Activated CD4-positive, alpha-beta T cell treated with anti-CD3 and anti-CD28 coated beads, Interleukin-2, Interleukin-6, amounts not matched to agents 100 ng/mL and 50 ng/mL, durations not matched to agents 16 hours and 8 hours (primary cell): ENCODE results near the gene STAT4.
A peak's percentile ranks its signal among the peaks of the same experiment; 100 is the strongest.

Experiments
- DNase-seq: peaks from one replicate; pipeline ENCODE4 v3.0.0-alpha.2; 2020

Gene STAT4

DNA sequence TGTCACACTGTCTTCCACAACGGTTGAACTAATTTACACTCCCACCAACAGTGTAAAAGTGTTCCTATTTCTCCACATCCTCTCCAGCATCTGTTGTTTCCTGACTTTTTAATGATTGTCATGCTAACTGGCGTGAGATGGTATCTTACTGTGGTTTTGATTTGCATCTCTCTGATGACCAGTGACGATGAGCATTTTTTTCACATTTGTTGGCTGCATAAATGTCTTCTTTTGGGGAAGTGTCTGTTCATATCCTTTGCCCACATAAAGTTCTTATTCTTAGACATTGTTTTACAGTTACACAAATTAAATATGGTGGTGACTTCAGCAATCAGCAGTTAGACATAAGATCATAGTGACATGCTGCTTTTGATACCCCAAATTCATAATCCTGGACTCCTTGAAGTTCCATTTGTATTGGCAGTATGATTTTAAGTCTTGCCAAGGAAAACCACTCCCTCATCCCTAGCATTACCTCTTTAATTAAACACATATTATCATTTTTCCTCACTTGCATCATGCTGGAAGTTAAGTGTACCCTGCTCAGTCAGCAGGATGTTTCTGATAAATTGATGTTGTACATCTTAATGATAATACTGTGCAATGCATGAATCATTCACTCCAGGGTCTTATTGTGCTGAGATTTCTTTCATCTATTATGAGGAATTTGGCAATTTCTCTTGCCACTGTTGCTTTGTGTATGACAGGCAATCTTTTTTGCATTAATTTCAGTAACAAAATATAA lies 69.2 kb downstream of the STAT4 start:
- DNase-seq: no peak

DNA sequence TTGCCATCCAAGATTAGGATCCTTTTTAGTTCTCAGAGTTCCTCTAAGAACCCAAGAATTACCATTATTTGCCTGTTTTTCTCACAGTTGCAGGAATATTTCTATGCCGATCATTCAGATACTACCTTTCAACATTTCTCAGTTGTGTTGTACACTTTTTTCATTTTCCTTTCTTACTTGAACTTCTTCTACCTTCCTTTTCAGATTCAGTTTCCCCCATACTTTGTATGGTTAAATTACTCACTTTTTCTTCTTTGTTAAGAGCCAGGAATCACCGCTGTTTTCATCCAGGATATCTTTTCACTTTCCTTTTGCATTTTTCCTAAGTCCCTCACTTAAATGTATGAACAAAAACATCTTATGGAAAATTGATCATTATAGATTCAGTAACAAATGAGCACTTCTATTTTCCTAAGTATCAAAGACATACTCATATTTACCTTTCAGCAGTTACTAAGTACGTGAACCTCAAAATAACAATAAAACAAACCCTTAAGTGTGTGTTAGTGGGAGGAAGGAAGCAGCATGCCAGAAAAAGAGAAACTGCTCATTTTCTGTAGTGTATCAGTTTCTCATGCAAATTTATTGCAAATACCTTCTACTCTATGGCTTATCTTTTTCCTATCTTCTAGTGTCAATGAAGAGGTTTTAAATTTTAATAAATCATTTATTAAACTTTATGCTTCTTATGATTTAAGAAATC lies 72.5 kb downstream of the STAT4 start:
- DNase-seq: no peak

DNA sequence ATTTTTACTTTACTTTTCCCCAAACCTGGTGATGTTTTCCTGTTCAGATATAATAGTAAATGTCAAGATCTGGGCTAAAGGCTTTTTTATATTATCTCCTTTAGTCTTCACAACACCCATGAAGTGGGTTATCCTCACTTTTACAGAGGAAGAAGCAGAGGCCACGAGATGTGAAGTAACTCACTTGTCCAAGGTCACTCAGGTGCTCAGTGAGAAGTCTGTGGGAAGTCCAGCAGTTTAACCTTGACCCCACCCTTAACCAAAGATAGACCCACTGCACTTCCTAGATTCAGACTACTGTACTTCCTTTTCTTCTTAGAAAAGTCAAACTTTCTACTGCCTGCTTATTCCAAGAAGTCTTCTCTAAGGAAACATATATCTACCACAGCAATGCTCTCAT lies 80.5 kb downstream of the STAT4 start:
- DNase-seq: no peak

- DNase-seq: no peak
Observed at GRCh38 chr2:191069606-191070005, 81.2 kb downstream of the STAT4 start.

- DNase-seq: no peak
Observed at GRCh38 chr2:191066919-191067233, 83.9 kb downstream of the STAT4 start.

- peak; percentile 35 for DNase-seq
Observed at GRCh38 chr2:191066197-191066918, 84.4 kb downstream of the STAT4 start.

DNA sequence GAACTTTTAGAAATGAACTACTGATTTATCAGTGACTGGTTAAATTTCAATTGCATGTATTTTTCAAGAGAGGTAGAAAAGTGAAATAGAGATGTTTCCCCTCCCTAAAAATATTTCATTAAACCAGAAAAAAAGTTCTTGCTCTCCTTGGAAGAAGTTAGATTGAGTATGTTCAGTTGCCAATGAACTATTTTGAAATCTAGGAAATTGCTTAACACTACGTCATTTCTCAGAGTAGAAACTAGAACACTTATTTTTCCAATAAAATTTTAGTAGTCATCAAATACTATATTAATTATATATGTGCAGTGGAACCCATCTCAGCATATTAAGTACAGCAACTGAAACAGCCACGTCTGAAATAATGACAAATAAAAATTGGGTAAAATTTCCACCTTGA lies 85.0 kb downstream of the STAT4 start:
- DNase-seq: no peak

GRCh38 chr2:191064590-191064989 lies 86.2 kb downstream of the STAT4 start:
- DNase-seq: peak; percentile 76

GRCh38 chr2:191063584-191063983 lies 87.2 kb downstream of the STAT4 start:
- DNase-seq: no peak

GRCh38 chr2:191061381-191061980 lies 89.3 kb downstream of the STAT4 start:
- DNase-seq: peak; percentile 59

DNA sequence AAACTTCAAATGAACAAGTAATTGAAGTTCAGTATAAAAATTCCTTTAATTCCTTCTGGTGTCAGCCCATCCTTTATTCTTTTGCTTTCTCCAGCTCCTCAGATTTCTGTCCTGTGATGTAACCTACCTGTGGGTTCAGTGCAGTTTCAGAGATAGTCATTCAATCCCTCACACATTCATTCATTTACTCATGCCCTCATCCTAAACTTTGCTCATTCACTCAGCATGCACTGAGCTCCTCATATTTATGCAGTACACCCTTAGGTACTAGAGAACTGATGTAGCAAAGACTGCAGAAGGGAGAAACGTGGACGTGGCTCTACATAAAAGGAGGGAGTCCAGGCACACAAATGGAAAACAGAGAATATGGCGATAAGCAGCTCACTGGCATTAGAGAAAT lies 91.5 kb downstream of the STAT4 start:
- DNase-seq: peak; percentile 67

- peak; percentile 57 for DNase-seq
Observed at GRCh38 chr2:191056228-191056627, 94.6 kb downstream of the STAT4 start.

DNA sequence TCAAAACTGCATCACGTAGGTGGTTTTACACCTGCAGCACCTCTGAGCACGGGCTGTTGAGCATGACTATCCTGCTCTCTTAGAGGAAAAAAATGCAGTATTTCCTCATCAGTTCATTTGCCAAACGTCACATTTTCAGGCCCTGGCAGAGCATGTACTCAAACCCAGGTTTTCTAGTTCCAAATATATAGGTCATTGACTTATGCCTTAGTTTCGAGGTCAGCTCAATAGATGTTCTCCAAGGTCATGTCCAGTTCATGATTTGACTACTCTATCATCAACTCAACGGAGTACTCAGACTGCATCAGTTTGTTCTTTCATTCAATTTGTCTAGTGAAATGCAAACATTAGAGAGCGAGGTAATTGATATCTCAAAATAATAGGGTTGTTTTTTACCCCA lies 97.5 kb downstream of the STAT4 start:
- DNase-seq: no peak

GRCh38 chr2:191051825-191052778 lies 98.7 kb downstream of the STAT4 start:
- peak; percentile 70 for DNase-seq

DNA sequence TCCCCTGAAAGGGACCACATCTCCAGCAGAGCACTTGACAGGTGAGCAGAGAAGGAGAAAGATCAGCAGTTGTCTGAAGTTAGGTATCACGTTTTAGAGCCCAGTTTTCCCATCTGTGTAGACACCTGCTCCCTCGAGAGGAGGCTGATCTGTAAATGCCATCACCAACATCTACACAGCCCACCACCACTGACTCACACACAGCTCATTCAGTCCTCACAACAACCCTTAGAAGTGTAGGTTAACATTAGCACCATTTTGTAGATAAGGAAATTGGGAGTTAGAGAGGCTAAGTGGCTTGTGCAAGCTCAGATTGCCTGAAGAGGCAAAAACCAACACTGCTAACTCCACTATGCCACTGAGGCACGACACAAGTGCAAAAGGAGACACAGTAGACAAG lies 99.6 kb downstream of the STAT4 start:
- DNase-seq: no peak

DNA sequence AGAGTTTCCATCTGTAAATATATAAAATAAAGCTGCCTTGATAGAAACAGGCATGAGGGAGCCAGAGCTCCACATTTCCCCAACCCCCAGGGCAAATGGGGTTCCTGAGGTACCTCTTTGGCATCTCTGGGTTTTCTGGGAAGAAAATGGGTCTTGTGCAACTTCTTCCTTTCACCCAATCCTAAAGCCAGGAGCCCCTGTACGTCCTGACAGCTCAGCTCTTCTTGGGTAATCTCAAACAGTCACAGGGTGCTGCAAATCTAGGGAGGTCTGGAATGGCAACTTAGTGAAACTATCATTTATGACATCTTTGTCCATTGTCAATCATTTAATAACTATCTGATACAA lies 100.2 kb downstream of the STAT4 start:
- no peak for DNase-seq

DNA sequence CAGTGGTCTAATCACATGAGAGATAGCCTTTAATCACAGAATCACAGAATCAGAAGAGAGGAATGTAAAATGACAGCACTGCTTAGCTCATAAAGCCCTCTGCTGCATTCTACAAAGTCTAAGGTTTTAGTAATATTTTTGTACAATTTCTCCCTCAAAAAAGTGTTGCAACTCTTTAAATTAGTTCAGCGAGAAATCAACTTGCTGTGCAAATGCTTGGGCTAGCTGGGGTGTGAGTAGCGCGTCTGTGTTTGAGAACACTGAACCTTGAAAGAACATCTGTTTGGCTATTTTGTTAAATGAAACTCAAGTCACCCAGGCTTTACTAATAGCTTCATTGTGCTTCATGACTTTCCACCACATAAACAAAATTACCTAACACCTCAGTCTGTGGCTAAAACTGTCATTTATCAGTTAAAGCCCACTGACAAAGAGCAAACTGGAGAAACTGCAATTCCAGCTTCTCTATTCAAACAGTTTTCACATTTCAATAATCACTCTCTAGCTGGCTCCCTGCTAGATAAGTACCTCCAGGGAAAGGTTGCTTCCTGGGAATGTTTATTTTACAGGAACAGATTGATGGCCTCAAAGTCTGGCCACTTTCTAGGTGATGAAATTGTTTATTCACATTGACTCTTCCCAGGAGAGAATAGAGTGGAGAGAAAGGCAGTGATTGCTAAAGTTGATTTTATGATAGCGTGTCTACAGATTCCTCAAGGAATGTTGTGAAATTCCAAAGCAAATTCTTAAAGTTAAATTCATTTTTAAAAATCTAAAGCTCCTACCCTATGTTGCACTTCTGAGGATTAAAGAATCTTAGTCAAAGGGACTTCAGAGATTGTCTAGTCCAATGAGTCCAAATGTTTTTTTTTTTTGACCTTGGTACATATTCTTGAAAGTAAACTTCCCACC lies 100.8 kb downstream of the STAT4 start:
- no peak for DNase-seq

DNA sequence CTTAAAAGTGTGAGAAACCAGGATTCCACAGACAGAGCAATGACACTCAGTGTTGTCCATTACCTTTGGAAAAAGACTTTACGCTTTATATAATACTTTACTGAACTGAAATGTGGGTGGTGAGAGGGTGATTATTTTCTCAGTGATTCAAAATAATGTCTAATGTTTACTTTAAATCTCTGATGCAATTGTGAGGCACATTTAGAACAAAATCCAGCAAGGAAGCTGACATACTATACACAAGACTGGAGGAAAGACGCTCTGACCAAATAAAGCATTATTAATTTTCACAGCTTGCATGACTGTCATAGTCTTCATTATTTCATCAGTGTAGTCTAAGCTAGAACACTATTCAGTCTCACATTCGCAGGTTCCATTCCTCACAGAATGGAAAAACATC lies 102.7 kb downstream of the STAT4 start:
- no peak for DNase-seq

DNA sequence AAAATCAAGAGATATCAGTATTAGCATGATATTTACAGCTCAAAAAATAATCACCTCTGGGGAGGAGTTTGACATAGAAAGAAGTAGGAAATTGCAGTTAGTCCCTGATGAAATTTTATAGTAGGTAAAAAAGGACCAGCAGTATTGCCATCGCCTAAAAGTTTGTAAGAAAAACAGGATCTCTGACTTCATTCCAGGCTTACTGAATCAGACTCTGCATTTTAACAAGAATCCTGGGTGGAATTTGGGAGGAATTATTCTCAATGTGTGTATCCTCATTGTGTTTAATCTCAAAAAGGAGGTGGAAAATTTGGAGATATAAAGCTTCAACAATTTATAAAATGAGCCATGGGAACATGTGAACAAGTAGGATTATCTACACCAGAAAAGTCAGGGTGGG lies 105.7 kb downstream of the STAT4 start:
- DNase-seq: no peak

GRCh38 chr2:191043438-191043837 lies 107.4 kb downstream of the STAT4 start:
- DNase-seq: no peak

DNA sequence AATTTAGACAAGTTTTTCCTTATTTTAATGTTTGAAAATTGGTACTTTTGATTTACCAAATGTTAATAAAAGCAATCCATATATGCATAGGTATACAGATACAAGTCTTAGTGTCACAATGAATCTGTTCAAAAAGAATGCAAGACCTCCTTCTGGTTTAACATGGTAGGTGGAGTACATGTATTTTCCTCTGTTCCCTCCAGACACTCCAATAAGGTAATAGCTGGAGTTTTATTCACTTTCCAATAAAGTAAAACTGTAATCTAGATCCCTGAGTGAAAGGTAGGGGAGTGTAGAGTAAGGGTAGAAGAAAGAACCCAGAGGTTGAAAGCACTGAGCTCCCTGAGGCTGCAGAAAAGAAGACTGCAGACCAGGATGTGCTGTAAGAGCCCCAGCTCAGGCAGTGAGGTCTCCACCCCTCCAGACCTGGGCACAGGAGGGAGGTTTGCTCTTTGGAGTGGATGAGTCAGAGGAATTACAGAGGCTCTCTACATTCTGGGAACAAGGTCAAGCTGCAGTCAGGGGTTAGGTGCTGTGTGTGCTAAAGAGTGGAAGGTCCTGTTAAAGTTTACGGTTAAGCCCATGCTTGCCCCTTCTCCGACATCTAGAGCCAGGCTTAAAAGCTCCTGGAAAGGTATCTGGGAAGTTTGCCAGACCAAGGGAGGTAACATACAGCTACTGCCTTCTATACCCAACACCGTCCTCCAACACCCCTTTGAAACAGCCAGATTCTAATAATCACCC lies 109.2 kb downstream of the STAT4 start:
- DNase-seq: no peak
